ENCODE measurements around the gene RBMS3. TPM values are rescaled to one million over a fixed set of nuclear protein-coding genes. Genes with fewer than 3 reads are reported as not detected.

Gene RBMS3
- total and polyA plus RNA-seq, 2 of the 13 experiments (the other 11 are each of a cell fraction or from before 2014, with no cell fraction given) = not detected

DNA sequence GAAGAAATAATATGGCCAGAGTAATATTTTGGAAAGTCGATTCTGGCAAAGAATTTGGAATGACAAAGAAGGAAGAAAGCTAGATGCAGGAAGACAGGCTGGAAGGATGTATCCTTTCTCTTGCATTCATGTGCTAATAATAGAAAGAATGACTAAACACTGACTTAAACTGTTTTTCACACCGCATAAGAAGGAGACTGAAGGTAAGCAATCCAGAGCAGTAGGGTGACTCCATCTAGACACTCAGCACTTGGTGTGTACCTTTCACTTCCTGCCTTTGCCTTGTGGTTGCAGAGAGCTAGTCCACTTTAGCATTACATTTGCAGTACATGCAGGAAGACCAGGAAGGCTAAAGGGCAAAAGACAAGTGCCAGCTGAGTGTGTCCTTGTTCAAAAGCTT, 234.6 kb downstream of the RBMS3 start:
- FAIRE-seq (no peak), DNase-seq (ENCODE audit: low spot score) (no peak), ATAC-seq (no peak)
- Histone ChIP-seq H3K4me1 (ENCODE audit: insufficient read depth, low read length) (no peaks in the 10 kb centered on the region), H4K20me1 (ENCODE audit: insufficient read depth, low read length) (no peaks in the 10 kb centered on the region), H3K27me3 (ENCODE audit: control insufficient read depth in 1 of 2, insufficient read depth in 2 of 2, low read length in 2 of 2) (no peaks in the 10 kb centered on the region), H3K79me2 (ENCODE audit: insufficient read depth, low read length) (no peaks in the 10 kb centered on the region), H2AFZ (ENCODE audit: low read length) (no peak overlapping the region), H3K27ac (ENCODE audit: extremely low read length, insufficient read depth, low read length) (no peak overlapping the region), H3K4me2 (ENCODE audit: low read depth, low read length) (no peak overlapping the region), H3K9ac (ENCODE audit: insufficient read depth, low read depth, low read length) (no peak overlapping the region), H3K36me3 (replicated peaks in 1 of 2; ENCODE audit: control insufficient read depth in 1 of 2, insufficient read depth in 2 of 2, low read length in 2 of 2) (no peaks in the 10 kb centered on the region), H3K4me3 (replicated peaks in 1 of 3; ENCODE audit: insufficient read depth in 1 of 3, low read depth in 2 of 3, low read length in 3 of 3) (no peak overlapping the region), H3K9me3 (ENCODE audit: low read length) (no peaks in the 10 kb centered on the region)
- ChIA-PET POLR2A (no interaction called here), CTCF (ENCODE audit: low intra/inter-chr PET ratio, low total read pairs) (no interaction called here)
- WGBS (ENCODE audit: low lambda C conversion rate) = 38% methylated on average over 2 of the region's 2 CpGs
- intact Hi-C loops (cut with micrococcal nuclease; ENCODE audit: unreplicated experiment) (no loop called here), in situ Hi-C loops (cut with HindIII; ENCODE audit: extremely low pct_ligation_motif_present, low pct_unique_long_range_greater_than_20kb) (no loop called here)
- no TSS peak for BruUV-seq (replicated peaks)
- TF ChIP-seq, protein P1, sequence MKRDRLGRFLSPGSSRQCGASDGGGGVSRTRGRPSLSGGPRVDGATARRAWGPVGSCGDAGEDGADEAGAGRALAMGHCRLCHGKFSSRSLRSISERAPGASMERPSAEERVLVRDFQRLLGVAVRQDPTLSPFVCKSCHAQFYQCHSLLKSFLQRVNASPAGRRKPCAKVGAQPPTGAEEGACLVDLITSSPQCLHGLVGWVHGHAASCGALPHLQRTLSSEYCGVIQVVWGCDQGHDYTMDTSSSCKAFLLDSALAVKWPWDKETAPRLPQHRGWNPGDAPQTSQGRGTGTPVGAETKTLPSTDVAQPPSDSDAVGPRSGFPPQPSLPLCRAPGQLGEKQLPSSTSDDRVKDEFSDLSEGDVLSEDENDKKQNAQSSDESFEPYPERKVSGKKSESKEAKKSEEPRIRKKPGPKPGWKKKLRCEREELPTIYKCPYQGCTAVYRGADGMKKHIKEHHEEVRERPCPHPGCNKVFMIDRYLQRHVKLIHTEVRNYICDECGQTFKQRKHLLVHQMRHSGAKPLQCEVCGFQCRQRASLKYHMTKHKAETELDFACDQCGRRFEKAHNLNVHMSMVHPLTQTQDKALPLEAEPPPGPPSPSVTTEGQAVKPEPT (CRISPR knock-in tag; IDR thresholded peaks at IDR 0.05; ENCODE audit: low read depth) = no peak
- TF ChIP-seq ZNF776 (CRISPR knock-in tag; IDR thresholded peaks at IDR 0.05) (no peak), ETV6 (CRISPR knock-in tag; conservative IDR thresholded peaks at IDR 0.05) (no peak), BHLHE40 (IDR thresholded peaks at IDR 0.05; ENCODE audit: low read length) (no peak), SMAD3 (CRISPR knock-in tag; IDR thresholded peaks at IDR 0.05) (no peak), ZNF850 (CRISPR knock-in tag; conservative IDR thresholded peaks at IDR 0.05) (no peak), PRMT3 (CRISPR knock-in tag; IDR thresholded peaks at IDR 0.05; ENCODE audit: borderline replicate concordance, low read depth) (no peak), ZNF788 (CRISPR knock-in tag; IDR thresholded peaks at IDR 0.05; ENCODE audit: borderline replicate concordance) (no peak), MIXL1 (CRISPR knock-in tag; IDR thresholded peaks at IDR 0.05) (no peak), MYNN (CRISPR knock-in tag; IDR thresholded peaks at IDR 0.05; ENCODE audit: low read depth) (no peak), MXD4 (CRISPR knock-in tag; IDR thresholded peaks at IDR 0.05) (no peak), ZNF556 (CRISPR knock-in tag; IDR thresholded peaks at IDR 0.05; ENCODE audit: borderline replicate concordance) (no peak), ZBTB20 (CRISPR knock-in tag; IDR thresholded peaks at IDR 0.05; ENCODE audit: borderline replicate concordance, low read depth) (no peak)
- TF ChIP-seq, protein P2, sequence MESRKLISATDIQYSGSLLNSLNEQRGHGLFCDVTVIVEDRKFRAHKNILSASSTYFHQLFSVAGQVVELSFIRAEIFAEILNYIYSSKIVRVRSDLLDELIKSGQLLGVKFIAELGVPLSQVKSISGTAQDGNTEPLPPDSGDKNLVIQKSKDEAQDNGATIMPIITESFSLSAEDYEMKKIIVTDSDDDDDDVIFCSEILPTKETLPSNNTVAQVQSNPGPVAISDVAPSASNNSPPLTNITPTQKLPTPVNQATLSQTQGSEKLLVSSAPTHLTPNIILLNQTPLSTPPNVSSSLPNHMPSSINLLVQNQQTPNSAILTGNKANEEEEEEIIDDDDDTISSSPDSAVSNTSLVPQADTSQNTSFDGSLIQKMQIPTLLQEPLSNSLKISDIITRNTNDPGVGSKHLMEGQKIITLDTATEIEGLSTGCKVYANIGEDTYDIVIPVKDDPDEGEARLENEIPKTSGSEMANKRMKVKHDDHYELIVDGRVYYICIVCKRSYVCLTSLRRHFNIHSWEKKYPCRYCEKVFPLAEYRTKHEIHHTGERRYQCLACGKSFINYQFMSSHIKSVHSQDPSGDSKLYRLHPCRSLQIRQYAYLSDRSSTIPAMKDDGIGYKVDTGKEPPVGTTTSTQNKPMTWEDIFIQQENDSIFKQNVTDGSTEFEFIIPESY (CRISPR knock-in tag; IDR thresholded peaks at IDR 0.05) = no peak
- TF ChIP-seq, protein P3, sequence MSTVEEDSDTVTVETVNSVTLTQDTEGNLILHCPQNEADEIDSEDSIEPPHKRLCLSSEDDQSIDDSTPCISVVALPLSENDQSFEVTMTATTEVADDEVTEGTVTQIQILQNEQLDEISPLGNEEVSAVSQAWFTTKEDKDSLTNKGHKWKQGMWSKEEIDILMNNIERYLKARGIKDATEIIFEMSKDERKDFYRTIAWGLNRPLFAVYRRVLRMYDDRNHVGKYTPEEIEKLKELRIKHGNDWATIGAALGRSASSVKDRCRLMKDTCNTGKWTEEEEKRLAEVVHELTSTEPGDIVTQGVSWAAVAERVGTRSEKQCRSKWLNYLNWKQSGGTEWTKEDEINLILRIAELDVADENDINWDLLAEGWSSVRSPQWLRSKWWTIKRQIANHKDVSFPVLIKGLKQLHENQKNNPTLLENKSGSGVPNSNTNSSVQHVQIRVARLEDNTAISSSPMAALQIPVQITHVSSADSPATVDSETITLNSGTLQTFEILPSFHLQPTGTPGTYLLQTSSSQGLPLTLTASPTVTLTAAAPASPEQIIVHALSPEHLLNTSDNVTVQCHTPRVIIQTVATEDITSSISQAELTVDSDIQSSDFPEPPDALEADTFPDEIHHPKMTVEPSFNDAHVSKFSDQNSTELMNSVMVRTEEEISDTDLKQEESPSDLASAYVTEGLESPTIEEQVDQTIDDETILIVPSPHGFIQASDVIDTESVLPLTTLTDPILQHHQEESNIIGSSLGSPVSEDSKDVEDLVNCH (CRISPR knock-in tag; IDR thresholded peaks at IDR 0.05) = no peak
